Activated naive CD4-positive, alpha-beta T cell (primary cell): ENCODE results near the gene BHMT2.

Experiments used
- DNase-seq, 4 experiments: peaks; one replicate each; lab custom pipeline; 2025; lab: John Stamatoyannopoulos, UW

The BHMT2 gene

DNA sequence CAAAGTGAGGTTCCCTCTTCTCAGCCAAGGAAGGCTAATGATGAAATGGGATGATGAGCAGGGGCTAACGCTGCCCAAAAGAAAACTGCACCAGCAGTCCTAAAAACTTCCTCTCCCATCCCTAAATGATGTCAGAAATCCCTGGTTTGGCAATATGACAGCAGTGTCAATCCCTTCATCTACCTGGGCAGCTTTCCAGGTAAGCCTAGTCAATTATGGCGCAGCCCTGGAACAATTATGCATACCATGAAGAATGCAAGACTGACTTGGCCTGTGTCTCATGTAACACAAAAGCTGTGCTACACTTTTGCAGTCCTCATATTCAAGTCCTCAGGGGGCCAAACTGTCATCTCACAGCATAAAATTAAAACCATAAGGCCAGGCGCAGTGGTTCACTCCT, 7.1 kb upstream of the BHMT2 start:
- DNase-seq: no peak

GRCh38 chr5:79070350-79070667, 742 bp downstream of the BHMT2 start:
- DNase-seq: no peak

GRCh38 chr5:79074641-79075040, 5.1 kb downstream of the BHMT2 start:
- no peak for DNase-seq

DNA sequence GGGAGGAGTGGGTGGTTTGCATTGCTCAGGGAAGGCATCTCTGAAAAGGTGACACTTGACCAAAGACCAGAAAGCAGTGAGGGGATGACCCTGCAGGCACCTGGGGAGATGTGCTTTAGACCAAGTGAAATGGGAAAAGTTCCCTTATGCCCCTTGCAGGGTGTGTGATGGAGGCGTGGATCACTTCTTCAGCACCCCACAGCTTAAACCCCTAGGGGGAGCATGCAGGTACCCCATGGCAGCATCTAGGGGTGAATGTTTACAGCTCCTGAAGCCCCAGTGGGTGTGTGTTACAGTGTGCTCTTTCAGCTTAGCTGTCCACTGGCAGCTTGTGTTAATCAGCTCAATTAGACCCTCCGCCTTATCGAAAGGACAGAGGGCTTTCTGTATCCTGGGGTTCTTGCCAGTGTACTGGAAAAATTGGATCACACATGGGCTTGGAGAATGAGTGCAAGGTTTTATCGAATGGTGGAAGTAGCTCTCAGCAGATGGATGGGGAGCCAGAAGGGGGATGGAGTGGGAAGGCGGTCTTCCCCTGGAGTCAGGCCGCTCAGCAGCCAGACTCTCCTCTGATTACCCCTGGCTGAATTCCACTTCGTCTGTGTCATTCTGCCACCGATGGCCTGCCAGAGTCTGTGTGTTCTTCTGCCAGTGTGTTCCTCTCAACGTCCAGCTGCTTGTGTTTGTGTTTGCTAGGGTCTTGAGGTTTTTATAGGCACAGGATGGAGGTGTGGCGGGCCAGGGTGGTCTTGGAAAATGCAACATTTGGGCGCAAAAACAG, 6.3 kb downstream of the BHMT2 start:
- no peak for DNase-seq

- DNase-seq: no peak
Observed at GRCh38 chr5:79076819-79077218, 7.3 kb downstream of the BHMT2 start.

DNA sequence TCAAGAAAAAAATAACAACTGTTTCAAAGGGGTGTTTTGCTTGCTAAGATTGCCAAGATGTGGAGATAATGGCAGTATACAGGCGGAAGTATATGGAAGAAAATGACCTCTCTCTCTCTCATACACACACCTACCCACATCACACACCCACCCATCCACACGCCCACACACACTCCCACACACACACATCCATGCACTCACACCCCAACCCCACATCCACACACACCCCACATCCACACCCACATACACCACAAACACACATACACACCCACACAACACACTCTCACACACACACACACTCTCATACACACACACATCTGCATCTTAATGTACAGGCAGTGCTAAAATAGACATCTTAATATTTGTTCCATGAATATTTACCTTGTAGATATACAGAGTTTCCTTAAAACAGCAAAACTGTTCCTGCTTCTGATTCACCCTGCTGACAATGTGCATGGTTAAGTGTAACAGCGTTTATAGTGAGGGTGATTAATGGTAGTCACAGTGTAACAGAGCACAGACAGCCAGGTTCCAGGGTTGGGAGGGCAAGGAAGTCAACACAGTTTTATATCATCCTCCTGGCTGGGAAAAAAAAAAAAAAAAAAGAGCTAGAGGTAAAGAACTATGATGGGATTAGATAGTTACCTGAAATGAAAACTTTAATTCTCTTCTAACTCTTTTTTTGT, 8.3 kb downstream of the BHMT2 start:
- no peak for DNase-seq

DNA sequence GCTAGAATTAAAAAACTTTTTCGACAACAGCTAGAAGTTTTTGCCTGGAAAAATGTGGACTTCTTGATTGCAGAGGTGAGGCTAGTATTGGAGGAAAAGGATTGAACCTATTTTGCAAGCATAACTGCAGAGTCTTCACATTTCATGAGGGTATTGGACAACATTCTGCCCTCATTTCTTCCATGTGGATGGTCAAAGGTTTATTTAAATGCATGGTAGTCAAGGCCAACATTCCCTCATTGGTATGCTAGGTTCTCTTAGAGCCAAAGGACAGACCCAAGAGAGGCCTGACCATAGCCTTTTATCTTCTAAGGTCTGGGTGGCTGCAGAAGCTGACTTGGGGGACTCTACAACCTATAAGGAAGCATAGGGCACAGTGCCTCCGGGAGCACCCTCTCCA, 11.2 kb downstream of the BHMT2 start:
- no peak for DNase-seq

- no peak for DNase-seq
Observed at GRCh38 chr5:79081779-79082178, 12.2 kb downstream of the BHMT2 start.

DNA sequence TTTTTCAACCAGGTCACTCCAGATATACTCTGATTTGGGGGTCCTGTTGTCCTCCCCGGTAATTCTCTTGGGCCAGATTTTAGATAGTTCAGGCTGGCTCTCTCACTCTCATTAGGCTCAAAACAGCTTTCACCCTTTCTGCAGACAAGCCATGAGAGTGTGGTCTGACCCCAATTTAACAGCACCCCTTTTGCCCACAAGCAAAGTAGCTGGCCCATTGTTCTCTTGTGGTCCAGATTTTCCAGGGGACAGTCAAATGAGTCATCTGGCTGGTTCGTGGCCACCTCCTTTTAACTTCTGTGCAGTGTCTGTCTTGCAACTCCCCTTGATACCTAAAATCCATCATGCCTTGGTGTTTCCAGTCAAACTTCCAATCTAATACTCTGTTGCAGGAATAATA, 16.5 kb downstream of the BHMT2 start:
- DNase-seq: no peak

- DNase-seq: no peak
Observed at GRCh38 chr5:79088507-79088906, 18.9 kb downstream of the BHMT2 start.

- DNase-seq: no peak
Observed at GRCh38 chr5:79091064-79091463, 21.5 kb downstream of the BHMT2 start.

- DNase-seq: no peak
Observed at GRCh38 chr5:79093762-79094161, 24.2 kb downstream of the BHMT2 start.

DNA sequence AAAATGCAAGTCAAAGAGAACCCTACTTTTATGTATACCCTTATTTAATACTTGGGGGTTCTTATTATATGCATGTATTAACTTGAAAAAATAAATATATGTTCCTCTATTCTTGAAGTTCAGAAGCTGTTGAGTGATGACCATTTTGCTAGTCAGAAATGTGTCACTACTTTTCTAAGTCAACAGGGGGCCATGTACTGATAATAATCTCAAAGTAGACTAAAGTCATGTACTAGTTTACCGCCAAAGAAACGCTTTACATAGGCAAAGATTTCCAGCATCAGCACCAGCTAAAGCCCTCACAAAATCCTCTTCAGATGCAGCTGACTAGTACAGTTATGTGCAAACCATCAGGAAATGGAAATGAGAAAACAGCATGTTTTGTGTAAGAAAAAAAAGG, 36.3 kb downstream of the BHMT2 start:
- no peak for DNase-seq

DNA sequence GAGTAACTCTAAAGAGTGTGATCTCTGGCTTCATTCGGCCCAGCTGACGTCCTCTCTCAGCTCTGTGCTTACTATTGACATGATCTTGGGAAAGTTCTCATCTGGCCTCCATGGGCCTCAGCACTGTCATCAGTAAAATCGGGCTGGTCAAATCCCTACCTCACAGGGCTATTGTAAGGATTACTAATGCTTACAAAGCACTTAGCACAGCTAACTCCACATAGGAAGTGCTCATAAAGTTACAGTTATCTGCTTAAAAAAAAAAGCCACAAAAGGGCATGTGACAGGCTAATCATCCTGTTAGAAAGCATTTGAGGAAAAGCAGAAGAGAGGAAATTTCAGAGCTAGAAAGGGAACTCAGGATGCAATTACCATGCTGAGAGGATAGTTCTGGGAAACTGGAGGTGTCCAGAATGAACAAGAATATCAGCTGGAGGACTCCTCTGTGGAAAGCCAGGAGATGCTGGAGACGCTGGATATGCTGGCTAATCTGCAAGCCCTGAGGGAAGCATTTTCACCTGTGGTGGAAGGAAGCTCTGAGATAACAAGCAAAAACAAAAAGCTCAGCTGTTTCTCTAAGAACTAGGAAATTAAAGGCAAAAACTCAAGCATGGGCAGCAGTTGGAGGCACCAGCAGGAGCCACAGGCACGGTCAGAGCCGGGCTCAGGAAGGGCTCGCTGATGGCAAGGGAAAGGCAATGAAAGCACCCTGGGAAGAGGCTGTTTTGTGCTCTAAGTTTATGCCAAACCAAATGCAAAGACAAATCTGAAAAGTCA, 37.6 kb downstream of the BHMT2 start:
- no peak for DNase-seq

DNA sequence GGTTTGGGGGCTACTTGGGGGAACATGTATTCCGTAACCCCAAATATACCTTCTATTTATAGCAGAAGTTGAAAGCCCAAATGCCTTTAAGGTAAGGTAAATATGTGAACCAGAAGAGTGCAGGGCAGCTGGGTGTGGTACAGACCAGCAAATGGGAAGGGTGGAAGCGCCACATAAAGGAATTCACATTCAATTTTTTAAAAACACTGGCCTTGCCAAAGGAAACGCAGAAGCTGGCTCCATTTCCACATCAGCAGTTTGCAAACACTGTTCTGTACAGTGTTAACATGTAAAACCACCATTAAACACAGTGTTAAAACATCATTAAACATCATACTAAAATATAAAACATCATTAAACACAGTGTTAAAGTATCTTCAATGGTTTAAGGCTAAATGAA, 38.5 kb downstream of the BHMT2 start:
- no peak for DNase-seq

DNA sequence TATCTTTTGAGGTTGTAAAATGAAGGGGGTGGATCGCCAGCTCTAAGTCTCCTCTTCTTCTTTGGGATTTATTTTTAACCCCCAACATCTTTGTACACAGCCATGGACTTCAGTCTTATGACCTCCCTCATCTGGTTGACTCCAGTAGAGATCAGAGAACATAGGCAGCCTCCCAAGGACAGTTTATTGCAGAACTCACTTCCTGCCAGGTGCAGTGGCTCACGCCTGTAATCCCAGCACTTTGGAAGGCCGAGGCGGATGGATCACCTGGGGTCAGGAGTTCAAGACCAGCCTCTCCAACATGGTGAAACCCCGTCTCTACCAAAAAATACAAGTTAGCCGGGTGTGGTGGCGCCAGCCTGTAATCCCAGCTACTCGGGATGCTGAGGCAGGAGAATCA, 39.2 kb downstream of the BHMT2 start:
- no peak for DNase-seq

- DNase-seq: peak in 1 of 4 experiments; percentile 1
Observed at GRCh38 chr5:79109527-79110492, 40.2 kb downstream of the BHMT2 start.

DNA sequence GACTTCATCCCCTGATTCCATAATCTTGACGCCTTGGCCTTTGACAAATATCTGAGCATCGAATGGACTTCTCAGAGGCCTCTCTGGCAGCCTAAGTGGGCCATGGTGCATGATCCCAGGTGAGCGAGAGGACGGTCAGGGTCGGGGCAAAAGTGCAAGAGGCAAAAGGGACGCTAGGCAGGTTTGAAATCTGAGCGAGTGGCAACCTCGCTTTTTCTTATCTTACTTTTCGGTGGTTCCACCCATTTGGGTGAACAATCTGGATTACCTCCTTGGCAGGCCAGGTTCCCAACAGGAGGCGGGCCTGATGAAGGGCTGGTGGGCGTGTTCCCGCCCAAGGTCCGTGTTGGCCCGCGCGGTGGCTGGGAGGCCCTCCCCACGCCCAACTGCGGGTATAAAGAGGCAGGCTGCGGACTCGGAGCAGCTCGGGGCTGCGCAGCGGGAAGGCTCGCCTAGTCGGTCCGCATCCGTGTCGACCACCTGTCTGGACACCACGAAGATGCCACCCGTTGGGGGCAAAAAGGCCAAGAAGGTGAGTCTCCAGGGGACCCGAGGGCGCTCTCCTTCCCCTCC, 41.9 kb downstream of the BHMT2 start, which contains the start of gene BHMT:
BHMT (plus strand) TSS at position 423 of the 573 bp plus-strand sequence; CDS start at position 500, 77 bp downstream.
- DNase-seq: no peak

- no peak for DNase-seq
Observed at GRCh38 chr5:79111960-79112702, 42.6 kb downstream of the BHMT2 start.

- DNase-seq: no peak
Observed at GRCh38 chr5:79112703-79113058, 43.1 kb downstream of the BHMT2 start.

DNA sequence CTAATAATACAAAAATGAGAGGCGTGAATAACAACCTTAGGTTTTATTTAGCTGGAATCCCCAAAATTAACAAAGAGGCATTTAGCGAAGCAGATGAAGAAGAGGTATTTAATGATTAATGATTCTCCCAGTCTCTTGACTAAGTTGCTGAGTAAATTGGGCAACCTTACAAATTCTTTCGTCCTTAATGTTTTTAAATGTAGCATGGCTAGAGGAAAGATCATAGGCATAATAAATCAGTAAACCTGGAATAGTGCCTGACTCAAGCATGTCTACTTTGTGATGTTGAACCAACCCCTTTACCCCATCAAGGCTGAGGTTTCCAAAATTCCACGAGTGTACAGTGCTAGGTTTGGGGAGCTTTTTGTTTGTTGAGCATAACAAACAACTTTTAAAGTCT, 49.9 kb downstream of the BHMT2 start:
- no peak for DNase-seq
